Measurements from ENCODE around the gene FGF6. TPM values are rescaled to one million over a fixed set of nuclear protein-coding genes. Genes with fewer than 3 reads are reported as not detected.

The FGF6 gene
- total RNA-seq, 3 donors from 2014 or later: not detected

GRCh38 chr12:4450551-4451112, 5.0 kb upstream of the FGF6 start:
- intact Hi-C loops (cut with DNase I, micrococcal nuclease): no loop called here
- Histone ChIP-seq H3K4me3 (no peak overlapping the region), H3K9me3 (no peaks in the 10 kb centered on the region), H3K4me1 (ENCODE audit: low read depth) (no peaks in the 10 kb centered on the region), H3K36me3 (ENCODE audit: low read depth) (no peaks in the 10 kb centered on the region)
- DNase-seq: no peak
- TF ChIP-seq CTCF (IDR thresholded peaks at IDR 0.05): no peak
- ATAC-seq: no peak

GRCh38 chr12:4449851-4450221, 4.2 kb upstream of the FGF6 start:
- Histone ChIP-seq H3K4me3 (no peak overlapping the region), H3K9me3 (no peaks in the 10 kb centered on the region), H3K4me1 (ENCODE audit: low read depth) (no peaks in the 10 kb centered on the region), H3K36me3 (ENCODE audit: low read depth) (no peaks in the 10 kb centered on the region)
- intact Hi-C loops (cut with DNase I, micrococcal nuclease): no loop called here
- DNase-seq: peak in 2 of 3 donors; percentile 34 to 55
- ATAC-seq: peak; percentile 34
- no peak for TF ChIP-seq CTCF (IDR thresholded peaks at IDR 0.05)

GRCh38 chr12:4448943-4449850, 3.6 kb upstream of the FGF6 start:
- H3K9me3 ChIP-seq: no peaks in the 10 kb centered on the region
- H3K4me3 ChIP-seq: no peak overlapping the region
- no peaks in the 10 kb centered on the region for H3K4me1 ChIP-seq (ENCODE audit: low read depth)
- intact Hi-C loops (cut with DNase I, micrococcal nuclease): no loop called here
- DNase-seq: no peak
- no peak for TF ChIP-seq CTCF (IDR thresholded peaks at IDR 0.05)
- ATAC-seq: peak; percentile 28
- no peaks in the 10 kb centered on the region for H3K36me3 ChIP-seq (ENCODE audit: low read depth)

- intact Hi-C loops (cut with DNase I, micrococcal nuclease): no loop called here
These were observed 2.8 kb upstream of the FGF6 start for GRCh38 chr12:4448371-4448940.

GRCh38 chr12:4447151-4447550, 1.5 kb upstream of the FGF6 start:
- Histone ChIP-seq H3K4me3 (no peak overlapping the region), H3K9me3 (no peaks in the 10 kb centered on the region), H3K4me1 (ENCODE audit: low read depth) (no peaks in the 10 kb centered on the region), H3K36me3 (ENCODE audit: low read depth) (no peaks in the 10 kb centered on the region)
- intact Hi-C loops (cut with DNase I, micrococcal nuclease): no loop called here
- no peak for DNase-seq
- TF ChIP-seq CTCF (IDR thresholded peaks at IDR 0.05): no peak
- no peak for ATAC-seq

More at GRCh38 chr12:4448371-4448940, 2.8 kb upstream of the FGF6 start:
- no peak overlapping the region for H3K4me3 ChIP-seq
- no peaks in the 10 kb centered on the region for H3K36me3 ChIP-seq (ENCODE audit: low read depth)
- no peak for TF ChIP-seq CTCF (IDR thresholded peaks at IDR 0.05)
- ATAC-seq (no peak), DNase-seq (no peak)
- H3K9me3 ChIP-seq: no peaks in the 10 kb centered on the region
- H3K4me1 ChIP-seq (ENCODE audit: low read depth): no peaks in the 10 kb centered on the region

Measured in mucosa of descending colon (tissue), 3 donors.